Astrocyte (in vitro differentiated cells and primary cell): ENCODE measurements around the gene ITPRIPL1. TPM values are rescaled to one million over a fixed set of nuclear protein-coding genes. Genes with fewer than 3 reads are reported as not detected.
A peak's percentile ranks its signal among the peaks of the same experiment; 100 is the strongest.

Experiments used
- DNase-seq: peaks from one replicate; pipeline ENCODE4 v3.0.0-alpha.2; 2010; ENCODE audit warnings: low read depth
- FAIRE-seq: peaks from 2 replicates; lab custom pipeline; 2011; peaks lifted over from hg19 to GRCh38; lab: Jason Lieb, UNC
- H2AFZ ChIP-seq: 2 replicates; pipeline ENCODE4 v1.6.0; 2012; ENCODE audit warnings: low read depth, low read length, inconsistent platforms
- H3K27ac ChIP-seq: 2 replicates; pipeline ENCODE4 v1.5.1; 2011; ENCODE audit warnings: low read depth, low read length, inconsistent platforms
- H3K27me3 ChIP-seq: 2 replicates; pipeline ENCODE4 v1.6.0; 2011; ENCODE audit warnings: low read length, inconsistent platforms; ENCODE audit not compliant: insufficient read depth
- H3K36me3 ChIP-seq: 2 replicates; pipeline ENCODE4 v1.5.1; 2011; ENCODE audit warnings: low read length, inconsistent platforms; ENCODE audit not compliant: insufficient read depth
- H3K4me1 ChIP-seq: 2 replicates; pipeline ENCODE4 v1.5.1; 2011; ENCODE audit warnings: low read length, inconsistent platforms; ENCODE audit not compliant: insufficient read depth
- H3K4me2 ChIP-seq: 2 replicates; pipeline ENCODE4 v1.6.0; 2012; ENCODE audit warnings: low read length, inconsistent platforms
- H3K4me3 ChIP-seq: 2 replicates; pipeline ENCODE4 v1.5.1; 2011; ENCODE audit warnings: low read depth, mild to moderate bottlenecking, low read length, inconsistent platforms; ENCODE audit not compliant: insufficient read depth
- H3K79me2 ChIP-seq: 2 replicates; pipeline ENCODE4 v1.6.0; 2012; ENCODE audit warnings: mild to moderate bottlenecking, low read length, inconsistent platforms; ENCODE audit not compliant: insufficient read depth
- H3K9ac ChIP-seq: 2 replicates; pipeline ENCODE4 v1.6.0; 2012; ENCODE audit warnings: mild to moderate bottlenecking, low read length, inconsistent platforms
- H3K9me3 ChIP-seq: 2 replicates; pipeline ENCODE4 v1.5.1; 2012; ENCODE audit warnings: low read depth, mild to moderate bottlenecking, low read length, inconsistent platforms; ENCODE audit not compliant: insufficient read depth
- H4K20me1 ChIP-seq: 2 replicates; pipeline ENCODE4 v1.6.0; 2012; ENCODE audit warnings: low read length, inconsistent platforms; ENCODE audit not compliant: insufficient read depth
- H3K27ac Mint-ChIP-seq: one replicate; pipeline ENCODE4 v1.8.0; 2021; ENCODE audit warnings: mild to moderate bottlenecking, mixed read lengths; ENCODE audit not compliant: unreplicated experiment
- H3K27me3 Mint-ChIP-seq: one replicate; pipeline ENCODE4 v1.8.0; 2021; ENCODE audit warnings: low read depth, mixed read lengths; ENCODE audit not compliant: unreplicated experiment
- H3K36me3 Mint-ChIP-seq: one replicate; pipeline ENCODE4 v1.8.0; 2021; ENCODE audit warnings: low read depth, mixed read lengths; ENCODE audit not compliant: unreplicated experiment
- H3K4me1 Mint-ChIP-seq: one replicate; pipeline ENCODE4 v1.8.0; 2021; ENCODE audit warnings: low read depth, mixed read lengths; ENCODE audit not compliant: unreplicated experiment
- H3K4me3 Mint-ChIP-seq: one replicate; pipeline ENCODE4 v1.8.0; 2021; ENCODE audit warnings: mild to moderate bottlenecking, moderate library complexity, mixed read lengths; ENCODE audit not compliant: unreplicated experiment
- H3K9me3 Mint-ChIP-seq: one replicate; pipeline ENCODE4 v1.8.0; 2021; ENCODE audit warnings: mild to moderate bottlenecking, mixed read lengths; ENCODE audit not compliant: unreplicated experiment
- CTCF ChIP-seq: IDR thresholded peaks from 2 replicates; pipeline ENCODE4 v1.5.1; 2011; ENCODE audit warnings: low read depth, mild to moderate bottlenecking, inconsistent platforms, low read length, moderate library complexity; ENCODE audit not compliant: insufficient read depth
- EZH2 ChIP-seq: IDR thresholded peaks from 2 replicates; pipeline ENCODE4 v1.6.1; 2012; ENCODE audit warnings: mild to moderate bottlenecking, low read length, inconsistent platforms; ENCODE audit not compliant: insufficient read depth
- total RNA-seq: library from RNA; stranded (reverse); gene quantifications from 2 replicates; pipeline ENCODE4 v1.2.1, GENCODE V29; 2021

The ITPRIPL1 gene
- total RNA-seq, 1 donor from 2014 or later, result 0.45 TPM

DNA sequence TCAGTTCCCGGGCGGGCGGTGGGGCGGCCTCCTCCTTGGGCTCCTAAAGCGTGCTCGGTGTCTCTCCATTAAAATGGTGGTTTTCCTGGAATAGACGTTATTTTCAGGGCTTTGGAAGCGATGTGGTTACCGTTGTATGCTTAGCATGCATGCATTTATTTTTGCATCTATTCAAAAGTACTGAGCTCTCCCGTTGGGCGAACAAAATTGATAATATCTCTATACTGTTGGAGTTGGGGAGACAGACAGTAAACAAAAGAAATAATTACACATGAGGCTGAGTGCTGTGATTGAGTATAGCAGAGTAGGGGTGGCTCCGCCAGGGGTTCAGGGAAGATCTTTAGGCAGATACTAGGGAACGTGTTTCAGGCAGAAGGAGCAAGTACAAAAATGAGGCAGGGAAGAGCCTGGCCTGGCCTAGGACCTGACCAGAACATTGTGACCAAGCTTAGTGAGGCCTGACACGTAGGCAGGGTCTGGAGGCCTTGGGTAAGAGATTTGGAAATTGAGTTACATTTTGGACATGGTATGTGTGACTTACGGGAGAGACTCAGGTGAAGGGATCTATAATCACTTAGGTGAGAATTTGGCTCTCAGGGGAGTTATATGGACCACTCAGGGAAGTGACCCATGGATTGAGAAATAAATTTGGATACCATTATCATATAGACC is 11.1 kb downstream of the ITPRIPL1 start:
- H3K27me3 Mint-ChIP-seq, result no peaks in the 10 kb centered on the region
- Histone ChIP-seq H3K27ac (peak overlapping the region; percentile 32), H3K79me2 (peaks cover 53% of the 10 kb centered on the region), H3K9me3 (no peaks in the 10 kb centered on the region), H4K20me1 (no peaks in the 10 kb centered on the region), H3K4me2 (peak overlapping the region; percentile 95), H3K4me1 (peaks cover 12% of the 10 kb centered on the region), H3K27me3 (no peaks in the 10 kb centered on the region), H3K4me3 (peak overlapping the region; percentile 92), H3K36me3 (no peaks in the 10 kb centered on the region), H2AFZ (peak overlapping the region; percentile 79), H3K9ac (peak overlapping the region; percentile 85)
- DNase-seq (no peak), FAIRE-seq (no peak)
- TF ChIP-seq CTCF, result no peak
- no peaks in the 10 kb centered on the region for H3K9me3 Mint-ChIP-seq
- no peaks in the 10 kb centered on the region for H3K36me3 Mint-ChIP-seq
- H3K4me1 Mint-ChIP-seq, result peaks cover 5% of the 10 kb centered on the region
- no peak overlapping the region for H3K27ac Mint-ChIP-seq
- H3K4me3 Mint-ChIP-seq, result peak overlapping the region; percentile 82

- Mint-ChIP-seq H3K27ac (no peak overlapping the region), H3K4me3 (peak overlapping the region; percentile 23), H3K9me3 (no peaks in the 10 kb centered on the region), H3K27me3 (no peaks in the 10 kb centered on the region), H3K36me3 (no peaks in the 10 kb centered on the region), H3K4me1 (peaks cover 6% of the 10 kb centered on the region)
- Histone ChIP-seq H3K9ac (peak overlapping the region; percentile 85), H3K27me3 (no peaks in the 10 kb centered on the region), H3K27ac (no peak overlapping the region), H3K36me3 (no peaks in the 10 kb centered on the region), H3K4me3 (peak overlapping the region; percentile 92), H3K4me1 (peaks cover 18% of the 10 kb centered on the region), H3K9me3 (no peaks in the 10 kb centered on the region), H3K79me2 (peaks cover 60% of the 10 kb centered on the region), H3K4me2 (peak overlapping the region; percentile 95), H2AFZ (no peak overlapping the region), H4K20me1 (no peaks in the 10 kb centered on the region)
- DNase-seq (no peak), FAIRE-seq (no peak)
- TF ChIP-seq CTCF, result no peak
- TF ChIP-seq EZH2, result no peak
Observed at GRCh38 chr2:96336873-96337272, 11.8 kb downstream of the ITPRIPL1 start.
